Right ventricle myocardium superior (tissue), 1 donor: ENCODE data around the gene SLC5A6. TPM values are rescaled to one million over a fixed set of nuclear protein-coding genes. Genes with fewer than 3 reads are reported as not detected.

Experiments
- ATAC-seq: fragments of 200-7000 bp; cut with Tn5 transposase; one replicate; pipeline ENCODE4 v1.9.1; 2020; ENCODE audit warnings: mild to moderate bottlenecking; ENCODE audit not compliant: poor library complexity
- DNase-seq: peaks from one replicate; pipeline ENCODE4 v3.0.0-alpha.2; 2020
- intact Hi-C: fragments of 100-400 bp; cut with DNase I; formaldehyde crosslinking; loops from one replicate; pipeline ENCODE4 v1.11.2; 2022
- long read RNA-seq: library from polyadenylated mRNA; unstranded; transcript quantifications from one replicate; pipeline ENCODE4 v2.0.0, GENCODE V29; 2021
- total RNA-seq: library from RNA; stranded (reverse); fragmentation: NEBNext Ultra II Directional; extraction: Animal tissue kit (Norgen Biotek cat#: 25700); gene quantifications from one replicate; pipeline ENCODE4 v1.2.1, GENCODE V29; 2021
- donor health status: DM: no; HTN: yes; CAD: no; lungs with severe emphysema.

SLC5A6 gene
- 12.3 TPM for total RNA-seq
- long read RNA-seq, transcript SLC5A6-201 (17 exons, 3,231 nt) = major isoform, 21 of 45 reads
- long read RNA-seq, partial matches to known transcripts = 5 of 45 reads
- long read RNA-seq, other reads (novel, unspliced or antisense) = 19 of 45 reads

DNA sequence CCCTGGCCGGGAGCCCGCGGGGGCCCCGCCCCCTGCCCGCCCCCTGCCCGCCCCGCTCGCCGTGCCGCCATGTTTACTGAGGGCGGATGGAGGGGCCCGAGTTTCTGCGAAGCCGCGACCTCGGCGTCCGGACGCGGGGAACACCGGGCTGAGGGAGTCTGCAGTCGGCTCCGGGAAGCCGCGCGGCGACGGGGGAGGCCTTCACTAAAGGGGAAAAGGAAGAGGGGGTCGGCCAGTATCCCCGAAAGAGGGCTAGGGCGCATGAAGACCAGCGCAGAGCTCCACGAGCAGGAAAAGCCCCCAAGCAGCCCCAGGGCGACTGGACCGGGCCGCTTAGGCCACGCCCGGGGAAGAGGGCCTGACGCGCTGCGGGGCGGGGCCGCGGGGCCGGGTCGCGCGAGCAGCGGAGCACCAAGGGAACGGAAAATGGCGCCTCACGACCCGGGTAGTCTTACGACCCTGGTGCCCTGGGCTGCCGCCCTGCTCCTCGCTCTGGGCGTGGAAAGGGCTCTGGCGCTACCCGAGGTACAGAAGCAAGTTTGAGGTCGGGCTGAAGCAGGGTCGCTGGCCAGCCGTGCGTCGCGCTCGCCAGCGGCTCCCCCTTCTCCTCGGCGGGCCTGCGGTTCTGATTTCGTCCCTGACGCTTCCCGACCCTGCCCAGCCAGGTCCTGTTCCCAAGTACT lies at the start of gene SLC5A6, which contains the start of gene ATRAID:
TSS of gene SLC5A6 (minus strand) at position 326 of the 683 bp plus-strand sequence. CDS start 4,618 bp downstream, outside the sequence.
TSS of gene ATRAID (plus strand) at position 99 of the 683 bp plus-strand sequence. CDS start at position 427, 328 bp downstream.
- peak; percentile 98 for ATAC-seq
- intact Hi-C loops = no loop called here
- DNase-seq = peak; percentile 93

DNA sequence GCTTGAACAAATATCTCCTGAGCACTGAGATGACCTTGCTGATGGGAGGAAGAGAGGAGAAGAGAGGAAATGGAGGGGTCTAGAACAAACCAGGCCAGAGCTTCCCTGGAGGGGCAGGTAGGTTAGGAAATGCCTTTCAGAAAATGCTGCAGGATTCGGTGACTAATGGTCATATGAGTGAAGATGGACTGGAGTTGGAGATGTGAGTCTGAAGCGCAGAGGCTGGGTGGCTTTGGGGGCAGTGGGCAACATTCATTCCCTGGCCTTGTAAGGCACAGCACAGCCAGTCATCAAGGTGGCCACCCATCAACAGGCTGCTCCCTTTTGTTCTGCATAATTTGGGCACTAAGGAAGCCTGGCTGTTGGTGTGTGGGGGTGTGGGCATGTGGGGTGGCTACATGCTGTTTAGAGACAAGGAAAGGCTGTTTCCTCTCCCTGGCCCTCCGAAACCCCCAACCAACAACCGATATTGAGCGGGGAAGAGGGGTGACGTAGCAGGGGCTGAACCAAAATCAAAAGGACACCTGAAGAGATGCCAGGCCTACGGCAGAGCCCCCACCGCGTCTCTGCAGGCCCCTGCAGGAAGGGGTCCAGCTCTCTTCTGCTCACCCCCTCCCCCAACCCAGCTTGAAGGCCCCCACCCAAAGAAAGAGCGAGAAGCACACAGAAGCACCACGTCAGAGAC lies 49.3 kb upstream of the SLC5A6 start:
- intact Hi-C loops = no loop called here
- ATAC-seq = no peak
- DNase-seq = no peak

DNA sequence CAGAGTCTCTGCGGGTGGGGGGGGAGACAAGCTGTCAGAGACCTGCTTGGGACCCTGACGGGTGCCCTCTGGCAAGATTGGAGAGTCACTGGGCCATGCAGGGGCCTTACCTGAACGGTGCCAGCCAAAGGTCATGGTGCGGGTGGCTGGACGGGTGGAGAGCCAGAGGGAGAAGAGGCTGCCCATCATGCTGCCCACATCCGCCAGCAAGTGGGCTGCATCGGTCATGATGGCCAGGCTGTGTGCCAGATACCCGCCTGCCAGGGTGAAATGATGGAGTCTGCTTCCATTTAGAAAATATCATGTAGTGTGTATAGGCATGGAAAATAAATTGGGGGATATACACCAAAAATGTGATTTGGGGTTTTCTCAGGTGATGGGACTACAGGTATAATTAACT lies 46.0 kb upstream of the SLC5A6 start:
- DNase-seq (no peak), ATAC-seq (no peak)
- intact Hi-C loops = no loop called here

DNA sequence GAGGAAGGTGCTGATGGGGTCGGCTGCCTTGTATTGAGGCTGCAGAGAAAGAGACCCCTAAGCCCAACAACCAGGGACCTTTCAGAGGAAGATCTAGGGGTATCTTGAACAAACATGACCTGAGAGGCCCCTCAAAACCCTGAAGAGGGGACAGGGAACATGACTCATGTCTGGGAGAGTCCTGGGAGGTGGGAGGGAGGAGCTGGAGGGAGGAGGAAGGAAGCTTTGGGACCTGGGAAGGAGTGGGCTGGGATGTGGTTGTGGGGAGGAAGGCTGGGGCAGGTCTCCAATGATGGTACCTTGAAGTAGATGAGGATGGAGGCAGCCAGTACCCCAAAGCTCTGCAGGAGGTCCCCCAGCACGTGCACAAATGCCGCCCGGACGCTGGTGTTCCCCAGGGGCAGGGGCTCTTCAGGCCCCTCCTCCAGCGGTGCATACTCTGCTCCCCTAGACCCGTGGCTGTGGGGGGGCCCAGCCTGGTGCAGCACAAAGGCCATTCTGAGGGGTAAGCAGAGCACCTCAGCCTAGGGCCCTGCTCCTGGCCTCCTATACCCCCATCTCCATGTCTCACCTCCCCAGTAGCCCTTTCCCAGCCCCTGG lies 44.9 kb upstream of the SLC5A6 start:
- DNase-seq = no peak
- intact Hi-C loops = no loop called here
- no peak for ATAC-seq

DNA sequence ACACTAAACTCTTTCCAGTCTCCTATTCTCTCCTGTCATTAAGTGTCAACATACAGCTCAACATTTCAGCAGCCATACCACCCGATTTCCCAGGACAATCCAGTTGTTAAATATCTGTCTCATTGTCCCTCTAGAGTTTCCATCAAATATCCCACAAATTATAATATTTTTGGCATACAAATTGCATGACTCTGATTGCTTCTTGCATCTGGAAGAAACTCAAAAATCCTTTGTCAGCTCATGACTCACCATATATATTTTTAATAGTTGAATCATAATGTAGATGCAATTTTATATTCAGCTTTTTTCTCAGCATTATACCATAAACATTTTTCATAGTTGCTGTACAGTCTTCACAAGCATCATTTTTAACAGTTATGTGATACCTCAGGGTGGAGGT lies 43.6 kb upstream of the SLC5A6 start:
- intact Hi-C loops = no loop called here
- ATAC-seq (no peak), DNase-seq (no peak)

DNA sequence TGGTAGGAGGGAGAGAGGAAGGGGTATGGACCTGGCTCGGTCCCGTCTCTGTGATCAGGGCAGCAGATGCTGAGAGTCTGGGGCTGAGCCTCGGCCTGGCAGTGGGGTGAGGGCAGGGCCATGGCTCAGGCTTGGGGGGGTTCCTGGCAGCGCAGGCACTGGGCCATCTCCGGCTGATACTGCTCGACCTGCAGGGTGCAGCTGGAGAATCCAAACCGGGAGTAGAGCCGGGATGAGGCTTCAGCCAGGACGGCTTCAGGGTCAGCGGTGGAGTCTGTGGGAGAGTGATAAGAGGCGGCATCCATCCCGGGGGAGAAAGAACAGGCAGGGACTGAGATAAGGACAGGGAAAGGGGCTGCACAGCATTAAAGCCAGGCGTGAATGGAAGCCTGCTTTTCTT lies 43.1 kb upstream of the SLC5A6 start:
- ATAC-seq = no peak
- intact Hi-C loops = no loop called here
- no peak for DNase-seq

DNA sequence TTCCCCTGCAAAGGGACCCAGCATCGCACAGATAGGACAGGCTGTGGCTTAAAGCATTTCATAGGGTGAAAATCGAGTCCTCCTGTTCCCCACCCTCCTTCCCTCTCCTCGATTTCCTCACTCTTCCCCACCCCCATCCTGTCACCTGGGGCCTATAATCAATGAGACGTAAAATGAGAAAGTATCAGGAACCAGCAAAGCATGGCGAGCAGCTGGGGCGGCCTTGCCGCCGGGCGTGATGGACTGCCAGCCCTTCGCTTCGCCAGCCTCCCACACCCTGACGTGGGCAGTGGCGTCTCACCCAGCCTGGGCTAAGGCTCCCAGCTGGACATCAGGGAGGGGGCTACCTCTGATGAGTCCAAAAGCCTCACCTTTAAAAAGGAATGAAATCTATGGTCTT lies 39.7 kb upstream of the SLC5A6 start:
- intact Hi-C loops = no loop called here
- ATAC-seq = no peak
- no peak for DNase-seq

DNA sequence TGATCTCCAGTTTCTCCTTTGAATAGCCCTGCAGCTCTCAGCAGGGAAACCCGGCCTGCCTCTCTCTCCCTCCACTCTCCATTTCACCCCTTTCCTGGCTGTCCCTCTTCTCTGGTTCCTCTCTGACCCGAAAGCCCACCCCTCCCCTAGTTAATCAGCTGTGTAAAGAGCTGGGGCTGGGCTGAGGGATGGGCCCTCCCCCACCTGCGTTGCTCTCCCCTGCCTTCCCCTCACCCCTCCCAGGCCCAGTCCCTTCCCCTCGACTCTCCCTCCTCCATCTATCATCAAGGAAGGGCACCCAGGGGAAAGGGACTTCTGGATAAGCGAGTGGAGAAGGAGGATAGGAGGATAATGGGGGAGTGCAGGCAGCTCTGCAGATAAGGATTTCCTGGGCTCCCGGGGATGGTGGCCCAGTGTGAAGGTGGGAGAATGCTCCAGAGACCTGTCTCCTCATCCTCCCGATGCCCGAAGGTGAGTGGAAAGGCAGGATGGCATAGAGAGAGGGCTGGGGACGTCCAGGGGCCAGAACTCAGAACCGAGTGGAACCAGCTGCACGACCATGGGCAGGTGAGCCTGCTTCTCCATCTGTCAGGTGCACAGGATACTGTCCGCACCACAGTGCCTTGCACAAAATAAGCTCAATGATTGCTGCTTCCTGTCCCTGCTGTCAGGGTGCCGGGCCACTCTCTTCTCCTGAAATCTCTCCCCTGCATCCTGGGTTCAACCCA lies 38.7 kb upstream of the SLC5A6 start:
- DNase-seq (no peak), ATAC-seq (no peak)
- intact Hi-C loops = no loop called here

DNA sequence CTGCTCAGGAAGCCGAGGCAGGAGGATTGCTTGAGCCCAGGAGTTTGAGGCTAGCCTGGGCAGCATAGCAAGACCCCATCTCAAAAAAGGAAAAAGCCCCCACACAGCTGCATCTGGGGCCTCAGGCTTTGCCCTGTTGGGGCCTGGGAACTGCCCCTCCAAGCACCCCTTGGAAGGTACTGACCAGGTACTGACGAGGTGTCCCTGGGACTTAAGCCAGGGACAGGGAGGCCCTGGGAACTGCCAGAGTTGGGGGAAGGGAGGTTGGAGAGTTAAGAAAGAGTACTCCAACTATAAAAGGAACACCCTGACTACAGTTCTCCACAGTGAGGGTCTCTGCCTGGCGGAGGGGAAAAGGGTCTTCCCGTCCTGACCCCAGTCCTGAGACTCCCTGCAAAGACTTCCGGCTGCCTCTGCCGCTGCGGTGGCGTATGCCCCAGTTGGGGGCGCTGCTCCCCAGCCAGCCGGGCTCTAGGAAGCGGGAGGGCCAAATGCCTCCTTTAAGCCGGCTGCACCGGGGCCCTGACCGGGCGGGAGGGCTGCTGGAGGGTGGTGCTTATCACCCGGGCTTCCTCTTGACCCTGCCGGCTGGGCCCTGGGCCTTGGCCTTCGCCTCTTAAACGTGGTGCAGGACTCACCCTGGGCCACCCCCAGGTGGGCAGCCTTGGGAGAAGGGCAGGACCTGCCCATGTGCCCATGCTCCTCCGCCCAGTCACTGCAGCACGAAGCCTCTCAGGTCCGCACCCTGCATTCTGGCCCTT lies 38.0 kb upstream of the SLC5A6 start:
- intact Hi-C loops = no loop called here
- ATAC-seq (peak; percentile 88), DNase-seq (peak; percentile 71)

DNA sequence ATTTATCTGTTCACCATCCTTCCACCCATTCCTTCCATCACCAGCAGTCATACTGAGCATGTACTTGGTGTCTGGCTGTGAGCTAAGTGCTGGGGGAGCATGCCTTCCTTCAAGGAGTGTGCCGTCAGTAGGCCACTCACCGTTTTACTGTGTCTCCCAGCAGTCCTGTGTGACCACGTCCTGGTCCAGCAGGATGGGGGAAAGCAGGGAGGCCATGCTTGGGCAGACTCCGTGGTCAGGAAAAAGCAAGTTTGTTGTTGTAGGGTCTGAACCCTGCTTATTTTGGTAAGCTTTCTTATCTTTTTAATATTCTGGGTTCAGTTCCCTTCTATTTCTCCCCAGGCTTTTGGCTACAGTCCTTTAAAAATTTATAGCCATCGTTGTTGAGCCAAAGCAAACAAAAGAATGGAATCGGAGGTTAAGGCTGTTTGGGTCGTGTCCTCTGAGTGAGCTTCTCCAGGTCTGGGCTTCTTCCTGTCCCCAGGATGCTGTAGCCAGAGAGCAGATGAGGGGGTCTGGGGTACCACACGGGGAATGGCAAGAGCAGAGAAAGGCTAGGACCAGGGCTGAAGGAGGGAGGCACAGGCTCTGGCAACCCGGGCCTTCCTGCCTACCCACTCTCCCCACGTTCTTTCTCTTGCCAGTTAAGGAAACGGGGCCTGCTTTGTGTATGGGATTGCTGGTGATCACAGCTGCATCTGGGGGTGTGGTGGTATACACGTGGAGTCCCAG lies 37.3 kb upstream of the SLC5A6 start:
- ATAC-seq = no peak
- intact Hi-C loops = no loop called here

DNA sequence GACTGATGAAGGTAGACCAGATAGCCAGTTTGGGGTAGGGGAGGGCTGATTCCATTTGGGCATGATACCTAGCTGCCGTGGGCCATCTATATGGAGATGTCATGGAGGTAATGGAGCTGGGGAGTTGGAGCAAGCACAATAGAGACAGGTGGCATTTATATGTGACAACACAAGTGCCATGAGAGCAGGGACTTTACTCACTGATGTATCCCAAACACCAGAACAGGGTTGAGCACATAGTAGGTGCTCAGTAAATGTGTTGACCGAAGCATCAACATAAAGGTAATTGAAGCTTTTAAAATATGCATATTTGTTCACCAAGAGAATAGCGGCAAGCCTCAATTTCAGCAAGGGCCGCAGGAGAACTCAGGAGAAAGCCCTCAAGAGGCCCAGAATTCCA lies 35.8 kb upstream of the SLC5A6 start:
- ATAC-seq (no peak), DNase-seq (no peak)
- intact Hi-C loops = no loop called here

More for the DNA sequence above, 37.3 kb upstream of the SLC5A6 start:
- no peak for DNase-seq

DNA sequence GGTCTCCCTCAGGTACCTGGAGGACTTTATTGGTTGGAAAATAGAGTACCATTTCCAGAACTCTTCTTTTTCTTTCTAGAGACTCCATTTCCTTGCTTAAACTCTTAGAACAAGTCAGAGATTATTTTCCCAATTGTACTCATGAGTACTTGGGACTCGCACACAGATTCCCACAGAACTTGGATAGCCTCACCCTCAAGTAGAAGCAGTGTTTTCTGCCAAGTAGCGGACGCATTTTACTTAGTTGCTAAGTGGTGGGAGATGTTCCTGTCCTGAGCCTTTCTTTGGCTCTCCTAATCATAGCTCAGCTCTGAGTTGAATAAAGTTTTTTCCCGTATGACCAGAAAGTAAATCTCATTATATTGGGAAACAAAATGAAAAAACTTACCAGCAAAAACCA lies 33.6 kb upstream of the SLC5A6 start:
- intact Hi-C loops = no loop called here
- peak; percentile 23 for ATAC-seq

DNA sequence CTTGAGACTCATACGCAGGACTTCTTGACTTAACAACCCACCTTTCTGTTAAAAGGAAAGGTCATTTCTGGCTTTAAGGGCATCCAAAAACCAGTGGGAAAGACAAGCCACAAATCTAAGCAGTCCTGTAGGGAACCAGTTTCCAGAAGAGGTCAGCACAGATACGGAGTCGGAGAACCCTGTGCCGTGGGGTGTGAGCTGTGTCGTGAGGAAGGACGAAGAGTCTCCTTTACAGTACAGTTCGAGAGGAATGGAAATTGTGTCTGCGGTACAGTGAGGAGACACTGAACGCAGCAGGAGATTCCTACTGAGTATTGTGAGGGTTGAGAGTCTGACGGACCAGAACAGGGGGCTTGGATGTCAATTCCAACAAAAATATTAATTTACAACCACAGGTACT lies 33.0 kb upstream of the SLC5A6 start:
- intact Hi-C loops = no loop called here
- ATAC-seq (peak; percentile 48), DNase-seq (no peak)

More for the DNA sequence above, 33.6 kb upstream of the SLC5A6 start:
- DNase-seq = no peak

DNA sequence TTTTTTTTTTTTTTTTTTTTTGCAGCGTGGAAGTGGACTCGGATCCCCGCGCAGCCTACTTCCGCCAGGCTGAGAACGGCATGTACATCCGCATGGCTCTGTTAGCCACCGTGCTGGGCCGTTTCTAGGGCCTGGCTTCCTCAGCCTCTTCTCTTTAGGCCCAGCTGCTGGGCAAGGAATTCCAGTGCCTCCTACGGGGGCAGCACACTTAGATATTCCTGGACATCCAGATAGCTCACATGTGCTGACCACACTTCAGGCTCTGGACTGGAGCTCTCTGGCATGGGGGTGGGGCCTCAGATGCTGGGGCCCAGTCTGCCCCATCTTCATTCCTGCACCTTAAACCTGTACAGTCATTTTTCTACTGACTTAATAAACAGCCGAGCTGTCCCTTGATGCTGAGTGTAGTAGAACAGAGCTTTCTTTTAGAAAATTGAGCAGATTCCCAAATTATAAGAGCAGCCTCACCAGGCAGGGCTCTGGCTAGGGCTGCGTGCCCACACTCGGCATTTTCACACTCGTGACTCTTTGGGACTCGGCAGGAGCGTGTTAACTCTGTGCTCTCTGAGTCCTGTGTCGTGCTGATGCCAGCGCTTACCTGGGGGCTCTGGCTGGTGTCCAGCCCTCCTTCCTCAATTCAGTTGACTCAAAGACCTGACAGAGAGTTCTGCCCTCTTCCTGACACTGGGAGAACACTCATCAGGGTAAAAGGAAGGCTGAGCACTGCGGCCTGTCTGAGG lies 31.5 kb upstream of the SLC5A6 start:
- peak; percentile 35 for ATAC-seq
- intact Hi-C loops = no loop called here

DNA sequence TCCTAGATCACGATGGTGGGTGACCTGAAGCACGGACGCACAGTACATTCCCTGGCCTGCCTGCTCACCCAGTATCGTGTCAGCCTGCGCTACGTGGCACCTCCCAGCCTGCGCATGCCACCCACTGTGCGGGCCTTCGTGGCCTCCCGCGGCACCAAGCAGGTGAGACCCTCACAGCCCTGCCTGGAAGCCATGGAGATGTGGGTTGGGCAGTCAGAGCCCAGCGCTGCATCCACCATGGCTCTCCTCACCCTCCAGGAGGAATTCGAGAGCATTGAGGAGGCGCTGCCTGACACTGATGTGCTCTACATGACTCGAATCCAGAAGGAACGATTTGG lies 30.5 kb upstream of the SLC5A6 start:
- DNase-seq = no peak
- no peak for ATAC-seq
- intact Hi-C loops = no loop called here

More for the DNA sequence above, 31.5 kb upstream of the SLC5A6 start:
- DNase-seq = no peak

DNA sequence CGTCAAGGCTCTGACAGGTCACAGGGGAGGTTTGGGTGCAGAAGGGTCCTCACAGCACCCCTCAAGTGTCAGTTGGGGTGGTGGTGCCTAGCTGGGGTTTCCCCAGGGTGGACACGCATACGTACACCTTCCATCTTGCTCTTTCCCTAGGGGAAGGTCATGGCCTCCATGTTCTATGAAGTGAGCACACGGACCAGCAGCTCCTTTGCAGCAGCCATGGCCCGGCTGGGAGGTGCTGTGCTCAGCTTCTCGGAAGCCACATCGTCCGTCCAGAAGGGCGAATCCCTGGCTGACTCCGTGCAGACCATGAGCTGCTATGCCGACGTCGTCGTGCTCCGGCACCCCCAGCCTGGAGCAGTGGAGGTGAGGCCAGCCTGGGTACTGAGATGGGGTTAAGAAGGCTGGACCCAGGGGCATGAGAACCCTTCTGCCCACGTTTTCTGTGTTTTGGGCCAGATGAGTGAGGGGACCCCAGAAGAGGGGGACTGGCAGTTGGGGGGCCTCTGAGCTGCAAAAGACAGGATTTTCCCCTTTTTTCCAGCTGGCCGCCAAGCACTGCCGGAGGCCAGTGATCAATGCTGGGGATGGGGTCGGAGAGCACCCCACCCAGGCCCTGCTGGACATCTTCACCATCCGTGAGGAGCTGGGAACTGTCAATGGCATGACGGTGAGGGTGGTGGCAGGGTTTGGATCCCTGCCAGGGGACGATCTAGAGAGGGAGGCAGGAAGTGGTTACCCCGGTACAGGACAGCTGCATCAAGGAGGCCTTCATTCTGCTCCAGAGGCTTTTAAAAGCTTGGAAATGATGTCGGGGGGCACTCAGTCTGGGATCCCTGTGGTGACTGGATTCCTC lies 29.9 kb upstream of the SLC5A6 start:
- intact Hi-C loops = no loop called here
- no peak for DNase-seq

More for the DNA sequence above, 29.9 kb upstream of the SLC5A6 start:
- no peak for ATAC-seq
